ENCODE data around the gene GPR107. TPM values are rescaled to one million over a fixed set of nuclear protein-coding genes. Genes with fewer than 3 reads are reported as not detected.

GPR107 gene
- total RNA-seq, 1 donor from 2014 or later, result 58.7 TPM

GRCh38 chr9:130092910-130093309 lies 39.2 kb downstream of the GPR107 start:
- no peak overlapping the region for H2AFZ ChIP-seq (ENCODE audit: low read depth, low read length)
- Mint-ChIP-seq H3K9me3 (ENCODE audit: unreplicated experiment) (no peaks in the 10 kb centered on the region), H3K27me3 (ENCODE audit: low read depth, unreplicated experiment) (no peaks in the 10 kb centered on the region), H3K4me3 (ENCODE audit: unreplicated experiment) (no peak overlapping the region), H3K36me3 (ENCODE audit: low read depth, unreplicated experiment) (peaks cover 17% of the 10 kb centered on the region), H3K4me1 (ENCODE audit: low read depth, unreplicated experiment) (peaks cover 5% of the 10 kb centered on the region), H3K27ac (ENCODE audit: unreplicated experiment) (no peak overlapping the region)
- no peak overlapping the region for H3K9ac ChIP-seq (ENCODE audit: low read length)
- no peak for TF ChIP-seq CTCF (IDR thresholded peaks at IDR 0.05; ENCODE audit: insufficient read depth, low read depth, low read length)
- TF ChIP-seq EZH2 (IDR thresholded peaks at IDR 0.05; ENCODE audit: insufficient read depth, low read length), result no peak
- no peak for DNase-seq (ENCODE audit: low read depth)
- FAIRE-seq, result no peak
- H3K9me3 ChIP-seq (ENCODE audit: insufficient read depth, low read depth, low read length), result no peaks in the 10 kb centered on the region
- H3K4me2 ChIP-seq (ENCODE audit: low read length), result no peak overlapping the region
- no peaks in the 10 kb centered on the region for H3K4me1 ChIP-seq (ENCODE audit: insufficient read depth, low read length)
- no peaks in the 10 kb centered on the region for H3K79me2 ChIP-seq (ENCODE audit: insufficient read depth, low read length)
- H3K36me3 ChIP-seq (ENCODE audit: insufficient read depth, low read length), result peaks cover 28% of the 10 kb centered on the region
- H3K27me3 ChIP-seq (ENCODE audit: insufficient read depth, low read length), result no peaks in the 10 kb centered on the region
- H4K20me1 ChIP-seq (ENCODE audit: insufficient read depth, low read length), result peaks cover 1% of the 10 kb centered on the region
- no peak overlapping the region for H3K27ac ChIP-seq (ENCODE audit: low read depth, low read length)
- H3K4me3 ChIP-seq (ENCODE audit: insufficient read depth, low read depth, low read length), result no peak overlapping the region

- Mint-ChIP-seq H3K4me3 (ENCODE audit: unreplicated experiment) (no peak overlapping the region), H3K9me3 (ENCODE audit: unreplicated experiment) (no peaks in the 10 kb centered on the region), H3K27me3 (ENCODE audit: low read depth, unreplicated experiment) (no peaks in the 10 kb centered on the region), H3K36me3 (ENCODE audit: low read depth, unreplicated experiment) (peaks cover 21% of the 10 kb centered on the region), H3K27ac (ENCODE audit: unreplicated experiment) (no peak overlapping the region), H3K4me1 (ENCODE audit: low read depth, unreplicated experiment) (no peaks in the 10 kb centered on the region)
- no peak for FAIRE-seq
- peaks cover 7% of the 10 kb centered on the region for H4K20me1 ChIP-seq (ENCODE audit: insufficient read depth, low read length)
- H3K36me3 ChIP-seq (ENCODE audit: insufficient read depth, low read length), result peaks cover 32% of the 10 kb centered on the region
- no peak overlapping the region for H2AFZ ChIP-seq (ENCODE audit: low read depth, low read length)
- no peaks in the 10 kb centered on the region for H3K4me1 ChIP-seq (ENCODE audit: insufficient read depth, low read length)
- H3K79me2 ChIP-seq (ENCODE audit: insufficient read depth, low read length), result no peaks in the 10 kb centered on the region
- H3K4me3 ChIP-seq (ENCODE audit: insufficient read depth, low read depth, low read length), result no peak overlapping the region
- no peak overlapping the region for H3K27ac ChIP-seq (ENCODE audit: low read depth, low read length)
- H3K9me3 ChIP-seq (ENCODE audit: insufficient read depth, low read depth, low read length), result no peaks in the 10 kb centered on the region
- no peak for TF ChIP-seq CTCF (IDR thresholded peaks at IDR 0.05; ENCODE audit: insufficient read depth, low read depth, low read length)
- no peak for TF ChIP-seq EZH2 (IDR thresholded peaks at IDR 0.05; ENCODE audit: insufficient read depth, low read length)
- no peak overlapping the region for H3K4me2 ChIP-seq (ENCODE audit: low read length)
- no peak overlapping the region for H3K9ac ChIP-seq (ENCODE audit: low read length)
- DNase-seq (ENCODE audit: low read depth), result no peak
- H3K27me3 ChIP-seq (ENCODE audit: insufficient read depth, low read length), result no peaks in the 10 kb centered on the region
These were observed 42.2 kb downstream of the GPR107 start for GRCh38 chr9:130095872-130096271.

GRCh38 chr9:130100681-130101080 lies 47.0 kb downstream of the GPR107 start:
- H3K9me3 Mint-ChIP-seq (ENCODE audit: unreplicated experiment), result no peaks in the 10 kb centered on the region
- TF ChIP-seq CTCF (IDR thresholded peaks at IDR 0.05; ENCODE audit: insufficient read depth, low read depth, low read length), result no peak
- TF ChIP-seq EZH2 (IDR thresholded peaks at IDR 0.05; ENCODE audit: insufficient read depth, low read length), result no peak

More at GRCh38 chr9:130100681-130101080, 47.0 kb downstream of the GPR107 start:
- peaks cover 7% of the 10 kb centered on the region for H4K20me1 ChIP-seq (ENCODE audit: insufficient read depth, low read length)
- H3K36me3 ChIP-seq (ENCODE audit: insufficient read depth, low read length), result peaks cover 42% of the 10 kb centered on the region
- H3K4me1 ChIP-seq (ENCODE audit: insufficient read depth, low read length), result no peaks in the 10 kb centered on the region
- no peaks in the 10 kb centered on the region for H3K79me2 ChIP-seq (ENCODE audit: insufficient read depth, low read length)
- H3K27me3 ChIP-seq (ENCODE audit: insufficient read depth, low read length), result no peaks in the 10 kb centered on the region
- no peak overlapping the region for H3K9ac ChIP-seq (ENCODE audit: low read length)
- FAIRE-seq, result no peak
- DNase-seq (ENCODE audit: low read depth), result no peak
- H3K27ac ChIP-seq (ENCODE audit: low read depth, low read length), result no peak overlapping the region
- Mint-ChIP-seq H3K27ac (ENCODE audit: unreplicated experiment) (no peak overlapping the region), H3K4me1 (ENCODE audit: low read depth, unreplicated experiment) (peaks cover 2% of the 10 kb centered on the region), H3K36me3 (ENCODE audit: low read depth, unreplicated experiment) (peaks cover 19% of the 10 kb centered on the region), H3K4me3 (ENCODE audit: unreplicated experiment) (no peak overlapping the region), H3K27me3 (ENCODE audit: low read depth, unreplicated experiment) (no peaks in the 10 kb centered on the region)
- no peaks in the 10 kb centered on the region for H3K9me3 ChIP-seq (ENCODE audit: insufficient read depth, low read depth, low read length)
- no peak overlapping the region for H3K4me2 ChIP-seq (ENCODE audit: low read length)
- H3K4me3 ChIP-seq (ENCODE audit: insufficient read depth, low read depth, low read length), result no peak overlapping the region
- no peak overlapping the region for H2AFZ ChIP-seq (ENCODE audit: low read depth, low read length)

Measured in astrocyte (in vitro differentiated cells and primary cell).